GM23338 (cell line): ENCODE measurements around the gene CFAP126.
"Not testable (repeated sequence)": the region's sequence is repeated elsewhere in the genome, so short reads cannot be mapped to it uniquely, and the experiment has no call there.

Experiments used
- CREB1 ChIP-seq: fragments of 250-450 bp; sonication (Bioruptor Pico); IDR thresholded peaks from 2 replicates; pipeline ENCODE4 v1.5.0; 2020; ENCODE audit warnings: low read depth, mild to moderate bottlenecking, moderate library complexity
- CTCF ChIP-seq, 2 experiments: fragments of 200-600 bp in 1 of 2; sonication (generic) in 1 of 2; conservative IDR thresholded peaks; 2 replicates each; pipeline versions ENCODE4 v1.5.1 to v1.6.1; 2016 to 2017; ENCODE audit warnings: antibody characterized with exemption in 2 of 2, low read depth in 2 of 2, mild to moderate bottlenecking in 2 of 2, moderate library complexity in 1 of 2
- ETS1 ChIP-seq: IDR thresholded peaks from 2 replicates; pipeline ENCODE4 v1.6.1; 2016; ENCODE audit warnings: antibody characterized with exemption
- EZH2 ChIP-seq: fragments of 200-600 bp; sonication (generic); IDR thresholded peaks from one replicate; pipeline ENCODE4 v1.8.0; 2017; ENCODE audit warnings: antibody characterized with exemption, mild to moderate bottlenecking, low read depth; ENCODE audit not compliant: unreplicated experiment
- EZH2phosphoT487 ChIP-seq: fragments of 200-600 bp; sonication (generic); IDR thresholded peaks from one replicate; pipeline ENCODE4 v1.8.1; 2018; ENCODE audit warnings: antibody characterized with exemption; ENCODE audit not compliant: unreplicated experiment
- JUNB ChIP-seq: IDR thresholded peaks from one replicate; pipeline ENCODE4 v1.6.1; 2016; ENCODE audit warnings: antibody characterized with exemption; ENCODE audit not compliant: unreplicated experiment
- POLR2AphosphoS5 ChIP-seq: IDR thresholded peaks from 2 replicates; pipeline ENCODE4 v1.6.1; 2016; ENCODE audit warnings: antibody characterized with exemption, low read depth
- REST ChIP-seq: IDR thresholded peaks from one replicate; pipeline ENCODE4 v1.6.1; 2018; ENCODE audit warnings: antibody characterized with exemption; ENCODE audit not compliant: unreplicated experiment
- STAT1 ChIP-seq: IDR thresholded peaks from one replicate; pipeline ENCODE4 v1.6.1; 2016; ENCODE audit warnings: antibody characterized with exemption; ENCODE audit not compliant: unreplicated experiment
- ZNF114 ChIP-seq: fragments of 250-450 bp; sonication (Bioruptor Pico); IDR thresholded peaks from 2 replicates; pipeline ENCODE4 v1.5.0; 2020; ENCODE audit warnings: mild to moderate bottlenecking, moderate library complexity
- ZNF331 ChIP-seq: fragments of 250-450 bp; sonication (Bioruptor Pico); IDR thresholded peaks from 2 replicates; pipeline ENCODE4 v1.5.0; 2020; ENCODE audit warnings: low read depth, mild to moderate bottlenecking, moderate library complexity

- TF ChIP-seq EZH2phosphoT487; EZH2; CTCF (conservative IDR thresholded peaks at IDR 0.05; ENCODE audit: low read depth in 2 of 2); REST; CREB1 (CRISPR knock-in tag); POLR2AphosphoS5; ZNF331 (CRISPR knock-in tag); ETS1; JUNB; STAT1; ZNF114 (CRISPR knock-in tag): not testable (repeated sequence)
These were observed 21.5 kb upstream of the CFAP126 start for GRCh38 chr1:161389158-161389557.
